HEK293 (cell line): Measurements from ENCODE around the gene SYNM.

Experiments used
- AEBP2 ChIP-seq: fragments of 450-650 bp; formaldehyde crosslinking; IDR thresholded peaks from 2 replicates; pipeline ENCODE4 v1.5.1; 2016; ENCODE audit warnings: missing biosample characterization, missing genetic modification characterization, borderline replicate concordance
- BCL11B ChIP-seq: fragments of 450-650 bp; formaldehyde crosslinking; IDR thresholded peaks from 2 replicates; pipeline ENCODE4 v1.5.1; 2016; ENCODE audit warnings: low read depth, missing biosample characterization, missing genetic modification characterization
- MYNN ChIP-seq: fragments of 450-650 bp; formaldehyde crosslinking; IDR thresholded peaks from 2 replicates; pipeline ENCODE4 v1.5.1; 2016; ENCODE audit warnings: missing biosample characterization, missing genetic modification characterization, borderline replicate concordance
- MZF1 ChIP-seq: fragments of 450-650 bp; formaldehyde crosslinking; IDR thresholded peaks from 2 replicates; pipeline ENCODE4 v1.5.1; 2017; ENCODE audit warnings: missing biosample characterization, missing genetic modification characterization, borderline replicate concordance
- PATZ1 ChIP-seq: fragments of 450-650 bp; formaldehyde crosslinking; IDR thresholded peaks from 2 replicates; pipeline ENCODE4 v1.5.1; 2016; ENCODE audit warnings: missing biosample characterization, missing genetic modification characterization
- RBAK ChIP-seq: fragments of 450-650 bp; formaldehyde crosslinking; IDR thresholded peaks from 2 replicates; pipeline ENCODE4 v1.5.1; 2016; ENCODE audit warnings: missing biosample characterization, missing genetic modification characterization
- REPIN1 ChIP-seq: fragments of 450-650 bp; formaldehyde crosslinking; IDR thresholded peaks from 2 replicates; pipeline ENCODE4 v1.5.1; 2017; ENCODE audit warnings: missing biosample characterization, missing genetic modification characterization, low read depth
- SP3 ChIP-seq: fragments of 450-650 bp; formaldehyde crosslinking; IDR thresholded peaks from 2 replicates; pipeline ENCODE4 v1.5.1; 2016; ENCODE audit warnings: missing biosample characterization, missing genetic modification characterization
- ZBTB17 ChIP-seq: fragments of 450-650 bp; formaldehyde crosslinking; IDR thresholded peaks from 2 replicates; pipeline ENCODE4 v1.5.1; 2016; ENCODE audit warnings: missing biosample characterization, missing genetic modification characterization
- ZBTB44 ChIP-seq: fragments of 450-650 bp; IDR thresholded peaks from 2 replicates; pipeline ENCODE4 v1.5.1; 2018; ENCODE audit warnings: missing biosample characterization, mild to moderate bottlenecking, missing genetic modification characterization
- ZNF138 ChIP-seq: fragments of 450-650 bp; formaldehyde crosslinking; IDR thresholded peaks from 2 replicates; pipeline ENCODE4 v1.5.1; 2016; ENCODE audit warnings: missing biosample characterization, missing genetic modification characterization, borderline replicate concordance
- ZNF174 ChIP-seq: fragments of 450-650 bp; formaldehyde crosslinking; IDR thresholded peaks from 2 replicates; pipeline ENCODE4 v1.5.0; 2017; ENCODE audit warnings: missing biosample characterization, mild to moderate bottlenecking, missing genetic modification characterization
- ZNF184 ChIP-seq: fragments of 450-650 bp; IDR thresholded peaks from 2 replicates; pipeline ENCODE4 v1.5.1; 2018; ENCODE audit warnings: missing biosample characterization, mild to moderate bottlenecking, missing genetic modification characterization
- ZNF239 ChIP-seq: fragments of 450-650 bp; formaldehyde crosslinking; IDR thresholded peaks from 2 replicates; pipeline ENCODE4 v1.5.1; 2016; ENCODE audit warnings: missing biosample characterization, missing genetic modification characterization
- ZNF280C ChIP-seq: fragments of 450-650 bp; formaldehyde crosslinking; IDR thresholded peaks from 2 replicates; pipeline ENCODE4 v1.5.1; 2016; ENCODE audit warnings: missing biosample characterization, missing genetic modification characterization
- ZNF324 ChIP-seq: fragments of 450-650 bp; formaldehyde crosslinking; IDR thresholded peaks from 2 replicates; pipeline ENCODE4 v1.5.1; 2016; ENCODE audit warnings: missing biosample characterization, missing genetic modification characterization
- ZNF341 ChIP-seq: fragments of 450-650 bp; formaldehyde crosslinking; IDR thresholded peaks from 2 replicates; pipeline ENCODE4; 2016; ENCODE audit warnings: low read depth, missing biosample characterization, missing genetic modification characterization
- ZNF354C ChIP-seq: fragments of 450-650 bp; formaldehyde crosslinking; IDR thresholded peaks from 2 replicates; pipeline ENCODE4 v1.5.1; 2016; ENCODE audit warnings: missing biosample characterization, missing genetic modification characterization, low read depth, borderline replicate concordance
- ZNF37A ChIP-seq: fragments of 450-650 bp; IDR thresholded peaks from 2 replicates; pipeline ENCODE4 v1.5.1; 2018; ENCODE audit warnings: missing biosample characterization, missing genetic modification characterization
- ZNF449 ChIP-seq: fragments of 450-650 bp; formaldehyde crosslinking; IDR thresholded peaks from 2 replicates; pipeline ENCODE4 v1.5.1; 2017; ENCODE audit warnings: missing biosample characterization, mild to moderate bottlenecking, missing genetic modification characterization, moderate library complexity
- ZNF510 ChIP-seq: fragments of 450-650 bp; formaldehyde crosslinking; IDR thresholded peaks from 2 replicates; pipeline ENCODE4 v1.5.1; 2018; ENCODE audit warnings: mild to moderate bottlenecking, missing genetic modification characterization, missing biosample characterization; ENCODE audit not compliant: insufficient replicate concordance
- ZNF549 ChIP-seq: fragments of 450-650 bp; IDR thresholded peaks from 2 replicates; pipeline ENCODE4 v1.5.1; 2018; ENCODE audit warnings: missing biosample characterization, missing genetic modification characterization, mild to moderate bottlenecking, inconsistent platforms, moderate library complexity
- ZNF629 ChIP-seq: fragments of 450-650 bp; formaldehyde crosslinking; IDR thresholded peaks from 2 replicates; pipeline ENCODE4 v1.5.1; 2017; ENCODE audit warnings: missing biosample characterization, missing genetic modification characterization
- ZNF701 ChIP-seq: fragments of 450-650 bp; formaldehyde crosslinking; IDR thresholded peaks from 2 replicates; pipeline ENCODE4 v1.5.1; 2016; ENCODE audit warnings: missing biosample characterization, missing genetic modification characterization
- ZNF785 ChIP-seq: fragments of 450-650 bp; formaldehyde crosslinking; IDR thresholded peaks from 2 replicates; pipeline ENCODE4 v1.5.1; 2016; ENCODE audit warnings: missing biosample characterization, missing genetic modification characterization
- ZSCAN18 ChIP-seq: fragments of 450-650 bp; formaldehyde crosslinking; IDR thresholded peaks from 2 replicates; pipeline ENCODE4 v1.5.1; 2016; ENCODE audit warnings: missing biosample characterization, missing genetic modification characterization

Gene SYNM

GRCh38 chr15:99104788-99105513 is at the start of gene SYNM (continued):
- TF ChIP-seq PATZ1 (tag by site-specific recombination): peak; percentile 32; the same call in 1 of the 2 replicates
- TF ChIP-seq ZBTB17 (tag by site-specific recombination): peak; percentile 70
- no peak for TF ChIP-seq REPIN1 (tag by site-specific recombination)
- TF ChIP-seq ZNF549 (tag by site-specific recombination): no peak
- TF ChIP-seq ZNF785: no peak
- no peak for TF ChIP-seq ZNF174 (tag by site-specific recombination)
- no peak; the same call in 1 of the 2 replicates for TF ChIP-seq ZNF184 (tag by site-specific recombination)
- TF ChIP-seq ZNF37A (tag by site-specific recombination): no peak
- TF ChIP-seq ZNF239 (tag by site-specific recombination): no peak
- 0 out of 2 replicates have a peak, but pooled peaks have one; percentile 10 for TF ChIP-seq BCL11B
- TF ChIP-seq ZNF354C (tag by site-specific recombination): no peak
- peak; percentile 44; the same call in 1 of the 2 replicates for TF ChIP-seq ZBTB44 (tag by site-specific recombination)
- TF ChIP-seq SP3 (tag by site-specific recombination): peak; percentile 68
- TF ChIP-seq ZNF138 (tag by site-specific recombination): no peak
- TF ChIP-seq RBAK: no peak
- TF ChIP-seq AEBP2 (tag by site-specific recombination): no peak
- no peak for TF ChIP-seq ZNF280C (tag by site-specific recombination)
- TF ChIP-seq ZNF324 (tag by site-specific recombination): peak; percentile 67; the same call in 1 of the 2 replicates
- TF ChIP-seq ZNF449 (tag by site-specific recombination): peak; percentile 52; the same call in 1 of the 2 replicates
- TF ChIP-seq MZF1: peak; percentile 38; the same call in 1 of the 2 replicates
- no peak for TF ChIP-seq ZNF629 (tag by site-specific recombination)
- no peak for TF ChIP-seq MYNN (tag by site-specific recombination)
- no peak for TF ChIP-seq ZSCAN18
- TF ChIP-seq ZNF701 (tag by site-specific recombination): no peak
- TF ChIP-seq ZNF341 (tag by site-specific recombination): 0 out of 2 replicates have a peak, but pooled peaks have one; percentile 17
- no peak for TF ChIP-seq ZNF510 (tag by site-specific recombination)
